Measurements from ENCODE around the gene DEFB123.

DEFB123 gene

GRCh38 chr20:31454361-31454760, 13.9 kb downstream of the DEFB123 start:
- no peak for TF ChIP-seq GATA2 (IDR thresholded peaks at IDR 0.05; ENCODE audit: low read depth, low read length)
- no peak for TF ChIP-seq GATA3 (IDR thresholded peaks at IDR 0.05; ENCODE audit: low read depth, low read length)

- TF ChIP-seq GATA3 (IDR thresholded peaks at IDR 0.05; ENCODE audit: low read depth, low read length): no peak
- no peak for TF ChIP-seq GATA2 (IDR thresholded peaks at IDR 0.05; ENCODE audit: low read depth, low read length)
Measured at GRCh38 chr20:31472395-31473330, 32.2 kb downstream of the DEFB123 start.

DNA sequence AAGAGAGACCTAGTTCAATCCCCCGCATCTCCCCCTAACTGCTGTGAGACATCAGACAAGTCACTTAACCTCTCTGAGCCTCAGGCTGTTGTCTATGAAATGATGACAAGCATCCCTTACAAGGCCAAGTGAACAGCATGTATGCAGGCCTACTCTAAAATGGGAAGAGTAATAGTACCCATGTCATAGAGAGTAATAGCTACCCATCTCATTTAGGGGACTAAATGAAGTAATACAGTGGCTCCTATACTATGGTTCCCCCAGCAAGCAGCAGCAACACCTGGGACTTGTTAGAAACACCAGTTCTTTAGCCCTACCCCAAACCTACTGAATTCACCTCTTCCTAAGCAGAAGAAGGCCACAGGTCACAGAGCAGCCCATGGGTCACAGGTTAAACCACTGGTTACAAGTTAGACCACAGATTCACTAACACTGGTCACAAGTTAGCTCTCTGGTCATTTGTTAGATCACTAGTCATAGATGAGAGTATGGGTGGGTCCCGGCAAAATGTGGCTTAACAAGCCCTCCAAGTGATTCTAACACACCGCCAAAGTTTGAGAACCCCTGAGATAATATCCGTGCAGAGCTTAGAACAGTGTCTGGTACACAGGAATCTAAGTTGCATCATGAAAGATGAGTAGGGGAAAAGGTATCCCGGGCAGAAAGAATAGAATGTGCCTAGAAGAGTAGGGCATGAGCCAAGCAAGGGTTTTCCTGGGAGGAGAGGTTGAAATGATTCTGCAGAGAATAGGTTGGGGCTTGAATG, 33.1 kb downstream of the DEFB123 start:
- TF ChIP-seq GATA2 (IDR thresholded peaks at IDR 0.05; ENCODE audit: low read depth, low read length) (no peak), GATA3 (IDR thresholded peaks at IDR 0.05; ENCODE audit: low read depth, low read length) (no peak)

GRCh38 chr20:31474097-31474436, 33.6 kb downstream of the DEFB123 start:
- no peak for TF ChIP-seq GATA3 (IDR thresholded peaks at IDR 0.05; ENCODE audit: low read depth, low read length)
- no peak for TF ChIP-seq GATA2 (IDR thresholded peaks at IDR 0.05; ENCODE audit: low read depth, low read length)

DNA sequence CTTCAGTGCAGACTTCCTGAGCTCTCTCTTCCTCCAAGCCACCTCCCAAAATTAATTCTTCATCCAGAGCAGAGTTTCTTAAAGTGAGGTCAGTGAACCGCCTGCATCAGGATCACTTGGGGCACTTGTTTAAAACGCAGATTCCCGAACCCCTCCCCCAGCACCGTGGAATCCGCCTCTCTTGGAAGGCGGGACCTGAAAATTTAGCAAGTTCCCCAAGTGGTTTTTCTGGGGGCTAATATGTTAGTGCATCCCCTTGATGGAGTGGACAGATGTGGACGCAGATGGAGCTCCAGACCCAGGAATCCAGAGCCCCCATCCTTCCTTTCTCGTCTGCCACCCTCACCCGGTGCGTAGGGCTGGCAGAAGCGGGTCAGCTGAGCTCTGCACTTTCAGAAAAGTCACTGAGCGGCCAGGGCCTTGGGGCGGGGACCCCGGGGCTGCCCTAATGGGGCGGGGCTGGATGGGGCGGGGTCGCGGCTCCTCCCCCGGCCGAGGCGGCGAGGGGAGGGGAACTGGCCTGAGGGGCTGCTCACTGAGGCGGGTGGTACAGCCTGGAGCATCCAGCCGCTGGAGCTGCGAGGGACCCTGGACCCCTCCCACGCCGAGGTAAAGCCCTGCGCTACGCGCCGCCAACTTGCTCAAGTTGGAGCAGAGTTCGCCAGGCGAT, 34.5 kb downstream of the DEFB123 start, which contains the start of the genes DEFB124 and REM1:
TSS of gene DEFB124 (minus strand) at position 370 of the 670 bp plus-strand sequence. CDS start 2,114 bp downstream, outside the sequence.
TSS of gene REM1 (plus strand) at position 531 of the 670 bp plus-strand sequence. CDS start 1,158 bp downstream, outside the sequence.
- TF ChIP-seq GATA2 (IDR thresholded peaks at IDR 0.05; ENCODE audit: low read depth, low read length): no peak
- TF ChIP-seq GATA3 (IDR thresholded peaks at IDR 0.05; ENCODE audit: low read depth, low read length): no peak

GRCh38 chr20:31475472-31476293, 35.3 kb downstream of the DEFB123 start:
- TF ChIP-seq GATA2 (IDR thresholded peaks at IDR 0.05; ENCODE audit: low read depth, low read length) (no peak), GATA3 (IDR thresholded peaks at IDR 0.05; ENCODE audit: low read depth, low read length) (no peak)

GRCh38 chr20:31476294-31476585, 35.8 kb downstream of the DEFB123 start:
- no peak for TF ChIP-seq GATA2 (IDR thresholded peaks at IDR 0.05; ENCODE audit: low read depth, low read length)
- no peak for TF ChIP-seq GATA3 (IDR thresholded peaks at IDR 0.05; ENCODE audit: low read depth, low read length)

DNA sequence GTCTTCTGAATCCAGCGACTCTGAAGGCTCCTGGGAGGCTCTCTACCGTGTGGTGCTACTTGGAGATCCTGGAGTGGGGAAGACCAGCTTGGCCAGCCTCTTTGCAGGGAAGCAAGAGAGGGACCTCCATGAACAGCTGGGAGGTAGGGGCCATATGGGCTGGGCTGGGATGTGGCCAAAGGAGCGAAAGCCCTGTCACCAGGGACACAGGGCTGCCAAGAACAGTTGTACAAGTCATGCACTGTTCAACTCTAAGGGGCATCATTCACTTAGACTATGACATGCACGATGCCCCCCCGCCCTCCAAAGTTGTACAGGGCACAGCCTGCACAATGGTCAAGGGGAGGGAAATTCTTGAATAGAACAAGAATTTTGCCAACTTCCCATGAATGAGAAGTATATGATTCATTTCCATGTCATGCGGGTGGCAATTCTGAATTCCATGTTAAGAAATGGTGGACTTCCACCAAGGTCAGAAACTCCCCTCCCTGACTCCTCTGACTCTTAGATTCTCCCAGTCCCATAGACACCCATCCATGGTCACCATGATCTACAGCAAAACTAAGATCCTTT, 36.3 kb downstream of the DEFB123 start:
- TF ChIP-seq GATA2 (IDR thresholded peaks at IDR 0.05; ENCODE audit: low read depth, low read length) (no peak), GATA3 (IDR thresholded peaks at IDR 0.05; ENCODE audit: low read depth, low read length) (no peak)

- TF ChIP-seq GATA2 (IDR thresholded peaks at IDR 0.05; ENCODE audit: low read depth, low read length) (no peak), GATA3 (IDR thresholded peaks at IDR 0.05; ENCODE audit: low read depth, low read length) (no peak)
Measured at GRCh38 chr20:31484001-31484400, 43.6 kb downstream of the DEFB123 start.

DNA sequence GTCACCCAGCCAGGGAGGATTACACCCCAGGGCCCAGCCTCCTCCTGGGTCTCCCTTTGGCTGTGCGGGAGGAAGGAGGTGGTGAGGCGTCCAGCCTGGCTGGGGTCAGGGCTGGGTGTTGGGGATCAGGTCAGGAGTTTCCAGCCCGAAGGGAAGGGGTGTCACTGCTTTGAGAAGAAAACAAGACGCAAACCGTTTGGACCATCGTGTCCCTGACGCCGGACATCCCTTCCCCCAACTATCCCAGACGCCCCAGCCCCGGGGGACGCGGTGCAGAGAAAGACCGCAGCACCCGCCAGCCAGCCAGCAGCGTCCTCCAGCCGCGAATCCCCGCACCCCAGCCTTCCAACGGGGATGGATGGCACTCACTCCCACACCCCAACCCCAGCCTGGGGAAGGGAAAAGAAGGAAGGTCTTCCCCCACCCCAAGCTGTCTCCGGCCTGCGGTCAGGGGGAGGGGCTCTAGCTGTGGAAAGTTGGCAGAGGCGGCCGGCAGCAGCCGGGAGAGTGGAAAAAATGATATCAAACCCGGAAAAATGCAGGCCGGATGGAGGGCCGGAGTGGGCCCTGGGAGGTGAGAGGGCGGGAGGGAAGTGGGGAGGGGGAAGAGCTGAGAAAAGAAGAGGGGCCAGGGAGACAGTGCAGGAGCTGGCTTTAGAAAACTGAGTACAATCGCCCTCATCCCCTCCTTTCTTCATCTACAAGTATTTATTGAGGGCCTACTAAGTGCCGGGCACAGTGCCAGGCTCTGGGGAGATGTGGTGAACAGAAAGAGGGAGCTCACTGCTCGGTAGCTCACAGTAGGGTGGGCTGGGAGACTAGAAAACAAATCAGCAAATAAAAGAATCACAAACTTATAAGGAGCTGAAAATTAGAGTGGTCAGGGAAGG, 45.3 kb downstream of the DEFB123 start:
- no peak for TF ChIP-seq GATA3 (IDR thresholded peaks at IDR 0.05; ENCODE audit: low read depth, low read length)

- no peak for TF ChIP-seq GATA2 (IDR thresholded peaks at IDR 0.05; ENCODE audit: low read depth, low read length)
- TF ChIP-seq GATA3 (IDR thresholded peaks at IDR 0.05; ENCODE audit: low read depth, low read length): no peak
Measured at GRCh38 chr20:31488115-31488514, 47.7 kb downstream of the DEFB123 start.

GRCh38 chr20:31489152-31489551, 48.7 kb downstream of the DEFB123 start:
- TF ChIP-seq GATA3 (IDR thresholded peaks at IDR 0.05; ENCODE audit: low read depth, low read length) (no peak), GATA2 (IDR thresholded peaks at IDR 0.05; ENCODE audit: low read depth, low read length) (no peak)

All from SH-SY5Y (cell line).